ENCODE results near the gene ANG.
"Not testable (repeated sequence)": the region's sequence is repeated elsewhere in the genome, so short reads cannot be mapped to it uniquely, and the experiment has no call there.

Gene ANG

DNA sequence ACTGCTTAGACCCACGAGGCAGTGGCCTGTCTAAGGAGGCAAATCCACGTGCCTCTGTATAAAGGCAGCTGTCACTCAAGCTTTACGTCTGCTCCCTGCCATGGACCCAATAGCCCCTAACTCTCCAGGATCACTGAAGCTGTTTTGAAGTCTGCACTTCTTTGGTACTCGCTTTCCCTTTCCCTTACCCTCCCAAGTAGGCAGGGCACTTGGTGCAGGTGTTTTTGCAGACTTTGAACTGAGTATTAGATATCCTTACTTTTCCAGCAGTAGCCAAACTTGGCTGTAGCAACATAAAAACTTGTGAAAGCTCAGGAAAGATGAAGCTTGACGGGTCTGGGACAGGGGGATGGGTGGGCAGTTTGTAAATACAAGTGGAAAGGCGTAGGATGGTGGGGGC lies 29.2 kb upstream of the ANG start:
- ChIA-PET POLR2A (interaction anchor here (0.5 to 6.0 kb wide), 2 partner anchors 23 to 198 kb away, joined by 3 to 82 read pairs; partner anchors contain the start of gene RNASE4), CTCF (interaction anchor here (3.2 kb wide), 1 partner anchor 32 kb away, joined by 17 read pairs; no protein-coding TSS in a partner anchor)

GRCh38 chr14:20659813-20660395 lies 28.7 kb upstream of the ANG start:
- POLR2A ChIA-PET = interaction anchor here (0.5 to 6.0 kb wide), 2 partner anchors 22 to 198 kb away, joined by 3 to 82 read pairs; partner anchors contain the start of gene RNASE4
- TF ChIP-seq, protein P1, sequence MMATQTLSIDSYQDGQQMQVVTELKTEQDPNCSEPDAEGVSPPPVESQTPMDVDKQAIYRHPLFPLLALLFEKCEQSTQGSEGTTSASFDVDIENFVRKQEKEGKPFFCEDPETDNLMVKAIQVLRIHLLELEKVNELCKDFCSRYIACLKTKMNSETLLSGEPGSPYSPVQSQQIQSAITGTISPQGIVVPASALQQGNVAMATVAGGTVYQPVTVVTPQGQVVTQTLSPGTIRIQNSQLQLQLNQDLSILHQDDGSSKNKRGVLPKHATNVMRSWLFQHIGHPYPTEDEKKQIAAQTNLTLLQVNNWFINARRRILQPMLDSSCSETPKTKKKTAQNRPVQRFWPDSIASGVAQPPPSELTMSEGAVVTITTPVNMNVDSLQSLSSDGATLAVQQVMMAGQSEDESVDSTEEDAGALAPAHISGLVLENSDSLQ (IDR thresholded peaks at IDR 0.05) = no peak
- TF ChIP-seq LEF1 (IDR thresholded peaks at IDR 0.05; ENCODE audit: borderline replicate concordance) = no peak
- TF ChIP-seq ZNF384 (IDR thresholded peaks at IDR 0.05) = no peak
- TF ChIP-seq HDGF (IDR thresholded peaks at IDR 0.05; ENCODE audit: borderline replicate concordance) = no peak
- no peak for TF ChIP-seq FOXM1 (IDR thresholded peaks at IDR 0.05; ENCODE audit: borderline replicate concordance)
- TF ChIP-seq FOXK2 (IDR thresholded peaks at IDR 0.05) = no peak
- TF ChIP-seq L3MBTL2 (conservative IDR thresholded peaks at IDR 0.05) = no peak
- no peak for TF ChIP-seq SUZ12 (IDR thresholded peaks at IDR 0.05)
- no peak for TF ChIP-seq NFRKB (IDR thresholded peaks at IDR 0.05)
- CTCF ChIA-PET = interaction anchor here (0.5 kb wide), 1 partner anchor 122 kb away, joined by 3 read pairs; no protein-coding TSS in a partner anchor
- DNase-seq (ENCODE audit: extremely low spot score) = no peak

More for the DNA sequence above, 29.2 kb upstream of the ANG start:
- no peak for DNase-seq (ENCODE audit: extremely low spot score)
- no peak for TF ChIP-seq ELF4 (IDR thresholded peaks at IDR 0.05)
- TF ChIP-seq, protein P1 (IDR thresholded peaks at IDR 0.05) = peak; percentile 37; the same call in 1 of the 2 replicates

- no peak for DNase-seq (ENCODE audit: extremely low spot score)
- POLR2A ChIA-PET = no interaction called here
- TF ChIP-seq LEF1 (IDR thresholded peaks at IDR 0.05; ENCODE audit: borderline replicate concordance) = no peak
- TF ChIP-seq FOXA1 (IDR thresholded peaks at IDR 0.05) = no peak
- CTCF ChIA-PET = no interaction called here
These were observed 27.4 kb upstream of the ANG start for GRCh38 chr14:20661197-20661596.

DNA sequence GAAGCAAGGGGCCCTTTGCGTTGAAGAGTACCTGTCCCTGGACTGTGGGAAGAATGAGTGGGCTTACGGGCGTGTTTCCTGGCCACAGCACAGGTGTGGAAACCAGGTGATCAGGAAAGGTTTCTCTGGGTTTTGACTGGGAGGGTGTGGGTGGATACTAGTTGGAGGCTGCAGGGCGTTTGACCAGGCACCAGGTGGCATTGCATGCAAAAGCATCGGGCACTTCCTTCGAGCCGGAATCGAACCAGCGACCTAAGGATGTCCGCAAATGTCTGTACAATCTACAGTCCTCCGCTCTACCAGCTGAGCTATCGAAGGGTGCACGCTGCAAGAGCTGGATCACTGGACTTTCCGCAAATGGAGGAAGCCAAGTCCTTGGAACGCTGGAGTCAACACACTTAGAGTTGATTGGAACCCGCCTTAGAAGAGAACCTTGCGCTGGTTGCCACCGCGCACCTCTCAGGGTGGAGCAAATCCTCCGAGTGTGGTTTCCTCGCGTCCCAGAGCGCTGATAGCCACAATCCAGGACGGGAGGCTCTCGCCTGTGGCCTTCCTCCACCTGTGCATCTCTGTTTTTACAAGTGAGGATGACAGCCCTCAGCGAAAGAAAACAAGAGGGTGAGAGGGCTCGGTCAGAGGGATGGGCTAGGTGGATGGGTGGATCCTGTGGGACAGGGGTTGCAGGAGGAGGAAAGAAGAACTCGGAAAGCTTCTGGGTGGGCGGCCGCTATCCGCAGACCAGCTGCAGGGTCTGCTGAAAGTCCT lies 25.4 kb upstream of the ANG start:
- ChIA-PET CTCF (interaction anchor here (0.6 to 3.3 kb wide), 2 partner anchors 20 to 50 kb away, joined by 3 to 27 read pairs; partner anchors contain the start of gene RNASE4), POLR2A (interaction anchor here (0.6 to 4.2 kb wide), 6 partner anchors 9 to 51 kb away, joined by 3 to 104 read pairs (median 6); partner anchors contain the start of gene RNASE4)
- DNase-seq (ENCODE audit: extremely low spot score) = peak; percentile 74
- TF ChIP-seq L3MBTL2 (conservative IDR thresholded peaks at IDR 0.05) (0 out of 2 replicates have a peak, but pooled peaks have one; percentile 30), ZNF384 (IDR thresholded peaks at IDR 0.05) (no peak), CTBP1 (IDR thresholded peaks at IDR 0.05; ENCODE audit: borderline replicate concordance) (no peak), FOXM1 (IDR thresholded peaks at IDR 0.05; ENCODE audit: borderline replicate concordance) (peak; percentile 54; the same call in 1 of the 2 replicates), ARNT (IDR thresholded peaks at IDR 0.05) (no peak), ELF4 (IDR thresholded peaks at IDR 0.05) (no peak)

GRCh38 chr14:20666400-20666961 lies 22.1 kb upstream of the ANG start:
- CTCF ChIA-PET; DNase-seq (ENCODE audit: extremely low spot score): not testable (repeated sequence)
- POLR2A ChIA-PET = interaction anchor here (4.2 kb wide), 1 partner anchor 16 kb away, joined by 104 read pairs; the partner anchor contains the start of gene RNASE4

GRCh38 chr14:20667957-20668356 lies 20.6 kb upstream of the ANG start:
- POLR2A ChIA-PET = interaction anchor here (6.3 kb wide), 1 partner anchor 14 kb away, joined by 45 read pairs; the partner anchor contains the start of gene RNASE4
- CTCF ChIA-PET = interaction anchor here (1.0 kb wide), 1 partner anchor 11 kb away, joined by 3 read pairs; no protein-coding TSS in a partner anchor
- DNase-seq (ENCODE audit: extremely low spot score) = no peak
- no peak for TF ChIP-seq FOXM1 (IDR thresholded peaks at IDR 0.05; ENCODE audit: borderline replicate concordance)
- no peak for TF ChIP-seq ZNF384 (IDR thresholded peaks at IDR 0.05)
- TF ChIP-seq L3MBTL2 (conservative IDR thresholded peaks at IDR 0.05) = no peak
- TF ChIP-seq, protein P1 (IDR thresholded peaks at IDR 0.05) = no peak
- no peak for TF ChIP-seq CTBP1 (IDR thresholded peaks at IDR 0.05; ENCODE audit: borderline replicate concordance)
- no peak for TF ChIP-seq TARDBP (IDR thresholded peaks at IDR 0.05)
- no peak for TF ChIP-seq LEF1 (IDR thresholded peaks at IDR 0.05; ENCODE audit: borderline replicate concordance)

DNA sequence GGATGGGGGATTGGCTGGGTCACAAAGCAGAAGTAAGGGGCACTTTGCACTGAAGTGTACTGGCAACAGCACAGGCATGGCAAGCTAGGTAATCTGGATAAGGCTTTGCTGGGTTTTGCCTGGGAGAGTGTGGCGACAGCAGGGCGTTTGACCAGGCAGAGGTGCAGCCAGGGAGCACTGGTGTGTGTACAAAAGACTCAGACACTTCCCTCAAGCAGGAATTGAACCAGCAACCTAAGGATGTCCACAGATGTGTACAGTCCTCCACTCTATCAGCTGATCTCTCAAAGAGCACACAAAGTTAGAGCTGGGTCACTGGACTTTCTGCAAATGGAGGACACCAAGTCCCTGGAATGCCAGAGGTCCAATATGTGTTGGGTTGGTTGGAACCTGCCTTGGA lies 19.6 kb upstream of the ANG start:
- CTCF ChIA-PET = interaction anchor here (0.7 kb wide), 1 partner anchor 53 kb away, joined by 3 read pairs; no protein-coding TSS in a partner anchor
- DNase-seq (ENCODE audit: extremely low spot score) = no peak
- no peak for TF ChIP-seq ZNF384 (IDR thresholded peaks at IDR 0.05)
- no peak for TF ChIP-seq TARDBP (IDR thresholded peaks at IDR 0.05)
- no peak for TF ChIP-seq HDGF (IDR thresholded peaks at IDR 0.05; ENCODE audit: borderline replicate concordance)
- no peak for TF ChIP-seq FOXM1 (IDR thresholded peaks at IDR 0.05; ENCODE audit: borderline replicate concordance)
- TF ChIP-seq, protein P1 (IDR thresholded peaks at IDR 0.05) = no peak
- no peak for TF ChIP-seq LEF1 (IDR thresholded peaks at IDR 0.05; ENCODE audit: borderline replicate concordance)
- TF ChIP-seq L3MBTL2 (conservative IDR thresholded peaks at IDR 0.05) = no peak
- TF ChIP-seq ELF4 (IDR thresholded peaks at IDR 0.05) = no peak
- TF ChIP-seq CTBP1 (IDR thresholded peaks at IDR 0.05; ENCODE audit: borderline replicate concordance) = no peak
- no peak for TF ChIP-seq BHLHE40 (IDR thresholded peaks at IDR 0.05; ENCODE audit: borderline replicate concordance)
- TF ChIP-seq SP1 (IDR thresholded peaks at IDR 0.05) = no peak
- no peak for TF ChIP-seq NFRKB (IDR thresholded peaks at IDR 0.05)
- POLR2A ChIA-PET = interaction anchor here (6.3 kb wide), 1 partner anchor 13 kb away, joined by 45 read pairs; the partner anchor contains the start of gene RNASE4

Data from HEK293T (cell line).